Superior temporal gyrus (tissue), 1 donor: ENCODE data around the gene CELF4.

Experiments
- DNase-seq: peaks from one replicate; pipeline ENCODE4 v3.0.0-alpha.2; 2016; ENCODE audit errors: extremely low spot score

CELF4 gene

DNA sequence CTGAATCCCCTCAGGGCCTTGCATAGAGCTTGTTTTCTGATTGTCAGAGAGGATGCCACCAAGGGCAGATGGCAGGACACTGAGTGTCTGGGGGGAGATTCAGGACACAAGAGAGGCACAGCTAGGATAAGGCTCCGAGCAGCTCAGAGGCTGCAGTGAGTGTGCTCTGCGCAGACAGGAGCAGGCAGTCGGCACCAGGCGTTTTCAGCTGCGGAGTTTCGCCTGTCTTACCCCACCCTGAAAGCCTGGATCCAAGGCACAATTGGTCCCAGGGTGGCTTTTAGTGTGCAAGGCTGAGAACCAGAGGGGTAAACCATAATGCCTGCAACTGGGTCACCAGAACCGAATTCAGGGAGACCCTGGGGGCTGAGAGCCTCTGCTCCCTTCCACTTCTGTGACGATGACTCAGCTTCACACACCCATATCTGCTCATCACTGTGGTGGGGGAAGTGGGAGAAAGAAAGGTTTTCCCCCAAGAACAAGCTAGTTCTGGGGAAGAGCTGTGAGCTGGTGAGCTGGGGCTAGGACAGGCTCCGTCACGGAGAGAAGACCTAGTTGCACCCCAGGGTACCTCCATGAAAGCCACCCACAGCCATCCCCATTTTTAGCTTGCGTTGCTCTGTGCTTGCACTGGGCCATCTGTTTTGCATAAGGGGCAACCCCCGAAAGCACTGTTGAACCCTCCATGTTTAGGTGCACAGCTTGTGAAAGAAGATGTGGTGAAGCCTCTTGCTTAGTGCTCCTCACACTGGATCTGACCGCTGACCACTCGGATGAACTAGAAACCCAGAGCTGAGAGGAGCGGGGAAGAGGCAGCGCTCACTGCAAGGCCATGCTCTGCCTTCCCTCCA is 173.7 kb downstream of the CELF4 start:
- peak; percentile 32 for DNase-seq

GRCh38 chr18:37391156-37391555 is 174.4 kb downstream of the CELF4 start:
- no peak for DNase-seq

DNA sequence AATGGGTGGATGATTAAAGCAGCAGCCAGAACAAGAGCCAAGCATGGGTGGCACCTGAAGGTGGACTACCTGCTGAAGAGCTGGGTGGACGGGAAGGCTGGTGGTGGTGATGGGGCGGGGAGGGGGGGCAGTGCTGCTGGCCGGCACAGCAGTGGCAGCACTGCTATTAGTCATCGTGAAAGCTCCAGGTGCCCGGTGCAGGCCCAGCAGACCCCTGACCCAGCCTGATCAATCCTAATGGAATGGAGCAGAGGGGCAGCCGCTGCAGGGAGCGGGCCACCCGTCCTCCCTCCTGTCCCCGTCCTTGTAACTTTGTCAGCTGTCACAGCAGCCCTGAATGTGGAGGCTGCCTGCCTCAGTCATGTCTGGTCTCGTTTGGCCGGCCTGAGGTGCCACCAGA is 174.9 kb downstream of the CELF4 start:
- DNase-seq = no peak

DNA sequence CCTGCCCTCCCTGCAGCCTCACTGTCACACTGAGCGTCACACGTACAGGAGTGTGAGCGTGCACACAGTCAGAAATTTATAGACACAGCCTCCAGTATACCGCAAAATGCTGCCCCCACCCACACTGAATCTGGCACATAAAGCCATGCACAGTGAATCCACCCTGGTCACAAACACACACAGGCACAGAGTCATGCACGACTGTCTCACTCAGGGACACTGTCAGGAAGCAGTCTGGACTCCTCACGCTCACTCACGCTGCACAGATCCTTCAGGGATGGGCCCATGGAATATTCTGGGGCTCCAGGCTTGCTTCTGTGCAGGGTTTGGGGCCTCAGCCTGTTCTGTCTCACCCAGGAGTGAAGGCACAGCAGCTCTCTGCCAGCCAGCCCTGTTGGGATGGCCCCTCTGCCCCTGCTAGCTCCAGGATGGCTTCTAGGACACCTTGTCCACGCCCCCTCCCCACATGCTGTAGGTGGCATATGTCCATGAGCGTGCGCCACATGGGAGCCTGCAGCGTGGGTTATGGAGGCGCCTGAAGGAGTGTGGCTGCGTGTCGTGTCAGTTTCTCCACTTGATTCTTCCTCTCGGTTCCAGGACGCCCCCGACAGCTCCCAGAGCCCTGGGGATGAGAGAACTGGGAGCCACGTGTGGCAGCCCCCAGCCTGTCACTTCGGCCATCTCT is 175.8 kb downstream of the CELF4 start:
- no peak for DNase-seq

GRCh38 chr18:37389041-37389440 is 176.6 kb downstream of the CELF4 start:
- no peak for DNase-seq

DNA sequence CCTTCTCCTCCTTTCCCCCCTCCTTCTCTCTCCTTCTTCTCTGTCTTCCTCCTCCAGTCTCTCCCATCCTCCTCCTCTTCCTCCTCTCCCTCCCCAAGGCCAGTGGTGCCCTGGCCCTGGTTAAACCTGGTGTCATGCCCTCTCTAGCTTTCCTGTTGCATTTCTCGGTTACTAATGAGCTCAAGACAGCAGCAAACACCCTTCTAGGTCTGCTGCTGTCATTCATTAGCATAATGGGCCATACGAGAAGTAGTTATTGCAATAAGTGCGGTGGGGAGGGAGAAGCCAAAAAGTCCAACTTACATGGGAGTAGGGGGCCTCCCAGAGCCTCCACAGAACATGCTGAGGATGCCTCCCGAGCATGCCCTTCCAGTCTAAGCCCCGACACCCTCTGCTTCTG is 177.2 kb downstream of the CELF4 start:
- DNase-seq = no peak

DNA sequence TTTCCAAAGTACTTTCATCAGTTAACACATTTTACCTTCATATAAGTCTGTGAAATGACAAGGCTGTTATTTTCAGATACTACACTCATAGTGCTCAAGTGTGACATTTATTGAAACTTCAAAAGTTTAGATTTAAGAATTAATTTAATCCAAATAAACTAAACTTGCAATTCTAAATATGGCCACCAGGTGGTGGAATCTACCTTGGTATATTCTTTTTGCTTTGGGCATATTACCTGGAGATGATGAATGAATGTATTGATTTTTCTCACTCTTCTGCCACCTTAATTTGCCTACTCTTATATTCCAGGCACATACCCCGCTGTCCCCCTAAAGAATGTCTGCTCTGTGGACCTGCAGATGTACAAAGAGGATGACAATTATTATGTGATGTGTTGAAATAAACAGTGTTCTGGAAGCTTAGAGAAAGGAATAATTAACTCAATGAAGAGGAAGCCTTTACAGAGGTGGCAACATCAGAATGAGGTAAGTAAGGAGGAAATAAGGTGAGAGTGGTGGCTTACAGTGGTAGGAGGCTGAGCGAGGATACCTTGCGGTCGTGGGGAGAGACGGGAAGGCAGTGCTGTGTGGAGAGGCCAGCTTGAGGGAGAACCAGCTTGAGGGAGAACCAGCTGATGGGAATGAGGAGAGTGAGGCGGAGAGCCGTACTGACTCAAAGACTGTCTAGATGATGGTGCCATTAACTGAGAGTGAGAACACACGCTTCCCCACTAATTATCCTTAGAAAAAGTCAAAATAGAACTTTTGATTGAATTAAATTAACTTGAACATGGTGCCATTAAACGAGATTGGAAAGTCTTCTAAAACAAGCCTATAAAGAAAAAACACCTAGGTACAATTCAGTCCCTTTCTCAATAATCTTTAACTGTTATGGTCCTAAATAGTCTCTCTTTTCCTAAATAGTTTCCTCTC is 179.5 kb downstream of the CELF4 start:
- DNase-seq = peak; percentile 89

- no peak for DNase-seq
These were observed 181.6 kb downstream of the CELF4 start for GRCh38 chr18:37383846-37384595.

GRCh38 chr18:37383036-37383785 is 182.4 kb downstream of the CELF4 start:
- peak; percentile 10 for DNase-seq

GRCh38 chr18:37381554-37381953 is 184.0 kb downstream of the CELF4 start:
- DNase-seq = no peak

DNA sequence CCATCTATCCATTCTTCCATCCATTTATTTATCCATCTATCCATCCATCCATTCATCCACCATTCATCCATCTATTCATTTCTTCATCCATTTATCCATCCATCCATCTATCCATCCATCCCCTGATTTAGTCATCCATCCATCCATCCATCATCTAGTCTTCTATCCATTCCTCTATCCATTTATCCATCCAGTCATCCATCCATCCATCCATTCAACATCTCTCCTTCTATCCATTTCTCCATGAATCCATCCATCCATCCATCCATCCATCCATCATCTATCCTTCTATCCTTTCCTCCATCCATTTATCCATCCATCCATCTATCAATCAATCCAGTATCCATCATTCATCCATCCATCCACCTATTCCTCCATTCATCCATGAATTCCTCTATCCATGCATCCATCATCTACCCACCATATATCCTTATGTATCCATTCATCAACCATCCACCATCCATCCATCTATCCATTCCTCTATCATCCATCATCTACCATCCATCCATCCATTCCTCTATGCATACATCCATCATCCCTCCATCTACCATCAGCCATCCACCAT is 185.0 kb downstream of the CELF4 start:
- DNase-seq = no peak

- no peak for DNase-seq
These were observed 187.1 kb downstream of the CELF4 start for GRCh38 chr18:37378336-37379010.

GRCh38 chr18:37375181-37375580 is 190.4 kb downstream of the CELF4 start:
- DNase-seq = no peak

- DNase-seq = no peak
These were observed 197.3 kb downstream of the CELF4 start for GRCh38 chr18:37368110-37368954.

- DNase-seq = no peak
These were observed 201.4 kb downstream of the CELF4 start for GRCh38 chr18:37364237-37364636.

DNA sequence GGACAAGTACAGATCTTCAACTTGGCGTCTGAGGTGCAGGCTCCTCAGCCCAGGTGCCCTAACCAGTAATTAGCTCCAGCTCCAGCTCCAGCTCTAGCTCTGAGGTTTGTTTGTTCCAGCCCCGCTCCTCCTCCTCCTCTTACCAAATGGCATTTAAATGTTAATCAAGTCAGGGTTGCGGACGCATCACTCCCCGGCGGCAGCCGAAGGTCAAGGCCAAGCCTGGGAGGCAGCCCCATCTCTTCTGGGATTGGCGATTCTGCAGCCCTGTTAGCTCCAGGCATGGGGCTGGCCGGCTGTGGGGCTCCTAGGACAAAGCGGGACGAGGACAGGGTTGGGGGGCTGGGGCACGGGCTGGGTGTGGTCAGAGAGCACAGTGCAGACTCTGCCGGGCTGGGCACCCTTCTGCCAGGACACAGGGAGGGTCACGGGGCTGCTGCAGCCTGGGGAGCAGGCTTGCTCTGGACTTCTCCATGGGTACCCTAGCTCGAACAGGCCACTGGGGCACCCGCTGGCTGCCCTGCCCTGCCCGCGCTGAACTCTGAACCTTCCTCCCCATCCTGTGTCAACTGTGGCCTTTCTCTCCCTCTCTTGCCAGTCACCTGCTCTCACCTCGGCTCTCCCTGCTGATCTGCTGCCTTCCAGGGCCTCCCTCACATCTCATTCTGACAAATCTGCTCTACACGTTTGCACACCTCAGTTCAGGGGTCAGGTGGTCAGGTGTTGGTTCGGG is 203.3 kb downstream of the CELF4 start:
- DNase-seq = no peak

DNA sequence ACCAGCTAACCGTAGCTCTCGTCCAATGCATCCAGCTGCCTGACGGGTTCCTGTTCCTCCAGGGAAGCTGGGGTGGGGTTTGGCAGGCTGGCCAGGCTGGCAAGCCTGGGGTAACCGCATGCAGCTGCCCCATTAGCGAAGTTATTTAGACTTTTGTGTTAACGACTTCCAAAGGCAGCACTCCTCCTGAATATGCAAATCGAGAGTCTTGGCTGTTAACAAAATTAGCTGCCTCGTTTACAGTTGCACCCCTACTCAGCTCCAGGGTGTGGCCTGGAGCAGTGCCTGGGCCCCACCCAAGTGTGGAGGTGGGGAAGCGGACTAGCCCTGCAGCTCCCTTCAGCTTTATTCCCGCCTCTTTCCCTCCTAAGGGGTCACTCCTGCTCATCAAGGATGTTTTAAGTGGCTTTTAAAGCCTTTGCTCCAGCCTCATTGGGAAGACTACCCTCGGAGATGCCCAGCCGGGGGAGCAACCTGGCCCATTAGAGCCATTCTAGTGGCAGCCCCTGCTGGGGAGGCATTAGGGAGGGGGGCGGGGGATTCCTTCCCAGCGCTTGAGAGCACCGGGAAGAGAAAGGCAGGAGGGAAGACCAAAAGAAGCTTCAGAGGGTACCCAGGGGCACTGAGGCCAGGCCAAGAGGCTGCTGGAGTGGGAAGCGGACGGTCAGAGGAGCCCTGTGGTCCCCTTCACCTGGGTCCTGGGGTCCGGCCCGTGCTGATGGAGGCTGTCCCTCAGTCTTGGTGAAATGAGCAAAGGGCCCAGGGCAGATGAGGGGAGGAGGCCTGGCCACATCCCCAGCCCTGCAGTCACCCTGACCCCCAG is 204.1 kb downstream of the CELF4 start:
- no peak for DNase-seq
